Endothelial cell of umbilical vein (primary cell): ENCODE measurements around the gene HEATR1.

ENCODE experiments used
- CTCF ChIP-seq, 2 donors: IDR thresholded peaks; 1 replicate in 1 of 2; 2 replicates in 1 of 2; pipeline ENCODE4 v1.5.1; 2011; ENCODE audit warnings: low read length in 2 of 2, mild to moderate bottlenecking in 2 of 2, moderate library complexity in 2 of 2, control low read depth in 1 of 2, inconsistent platforms in 1 of 2, low read depth in 1 of 2; ENCODE audit not compliant: insufficient read depth in 1 of 2; ENCODE audit errors: extremely low read depth in 1 of 2
- EZH2 ChIP-seq: IDR thresholded peaks from 2 replicates; pipeline ENCODE4 v1.6.1; 2012; ENCODE audit warnings: borderline replicate concordance, low read depth, mild to moderate bottlenecking, moderate library complexity, low read length, inconsistent platforms; ENCODE audit not compliant: severe bottlenecking
- FOS ChIP-seq: IDR thresholded peaks from 2 replicates; pipeline ENCODE4 v1.6.1; 2011; ENCODE audit warnings: mild to moderate bottlenecking, low read length, moderate library complexity, borderline replicate concordance; ENCODE audit not compliant: insufficient read depth
- JUN ChIP-seq: IDR thresholded peaks from 2 replicates; pipeline ENCODE4 v1.6.1; 2011; ENCODE audit warnings: borderline replicate concordance, low read depth; ENCODE audit not compliant: insufficient read length, insufficient read depth
- MYC ChIP-seq: IDR thresholded peaks from one replicate; pipeline ENCODE4 v1.6.1; 2011; ENCODE audit warnings: mild to moderate bottlenecking, low read depth, low read length
- POLR2A ChIP-seq: IDR thresholded peaks from 2 replicates; pipeline ENCODE4 v1.6.1; 2012; ENCODE audit warnings: low read depth, mild to moderate bottlenecking, control low read depth, low read length
- POLR2AphosphoS5 ChIP-seq: IDR thresholded peaks from 2 replicates; pipeline ENCODE4 v1.6.1; 2012; ENCODE audit warnings: low read depth, mild to moderate bottlenecking, control low read depth, low read length, moderate library complexity; ENCODE audit not compliant: insufficient read depth
- TF ChIP-seq, protein P1 (sequence below): IDR thresholded peaks from 2 replicates; pipeline ENCODE4 v1.6.1; 2011; ENCODE audit not compliant: insufficient read depth, insufficient read length

- no peak for TF ChIP-seq CTCF (IDR thresholded peaks at IDR 0.05; ENCODE audit: extremely low read depth in 1 of 2, insufficient read depth in 1 of 2, low read depth in 1 of 2, low read length in 2 of 2)
- TF ChIP-seq MYC: no peak
- TF ChIP-seq POLR2AphosphoS5: no peak
- no peak for TF ChIP-seq POLR2A
- TF ChIP-seq EZH2: no peak
- no peak for TF ChIP-seq FOS
- TF ChIP-seq, protein P1, sequence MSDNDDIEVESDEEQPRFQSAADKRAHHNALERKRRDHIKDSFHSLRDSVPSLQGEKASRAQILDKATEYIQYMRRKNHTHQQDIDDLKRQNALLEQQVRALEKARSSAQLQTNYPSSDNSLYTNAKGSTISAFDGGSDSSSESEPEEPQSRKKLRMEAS: no peak
- no peak for TF ChIP-seq JUN
These were observed 52.2 kb downstream of the HEATR1 start for GRCh38 chr1:236552096-236552495.
